ENCODE results near the gene GNAL. TPM values are rescaled to one million over a fixed set of nuclear protein-coding genes. Genes with fewer than 3 reads are reported as not detected.

Gene GNAL
- total and polyA plus RNA-seq, 11 donors = 0.76 to 5.9 (median 1.6) TPM

GRCh38 chr18:11861583-11862288 lies 172.7 kb downstream of the GNAL start:
- ATAC-seq (no peak), DNase-seq (no peak)
- no peak for TF ChIP-seq POLR2A (IDR thresholded peaks at IDR 0.05)
- TF ChIP-seq CTCF (IDR thresholded peaks at IDR 0.05) = no peak
- Histone ChIP-seq H3K36me3 (no peaks in the 10 kb centered on the region), H3K4me3 (no peak overlapping the region), H3K27me3 (no peaks in the 10 kb centered on the region), H3K27ac (no peak overlapping the region), H3K4me1 (peaks cover 0 to 28% (median 5%) of the 10 kb centered on the region in 12 donors), H3K9me3 (no peaks in the 10 kb centered on the region)
- intact Hi-C loops (cut with DNase I) = loop anchor here in 2 of 10 donors (10.0 kb wide), 1 partner anchor 207 kb away; no protein-coding TSS in a partner anchor
- WGBS, 4 donors = 84 to 90% (median 86%) methylated on average over 20 of the region's 20 CpGs

DNA sequence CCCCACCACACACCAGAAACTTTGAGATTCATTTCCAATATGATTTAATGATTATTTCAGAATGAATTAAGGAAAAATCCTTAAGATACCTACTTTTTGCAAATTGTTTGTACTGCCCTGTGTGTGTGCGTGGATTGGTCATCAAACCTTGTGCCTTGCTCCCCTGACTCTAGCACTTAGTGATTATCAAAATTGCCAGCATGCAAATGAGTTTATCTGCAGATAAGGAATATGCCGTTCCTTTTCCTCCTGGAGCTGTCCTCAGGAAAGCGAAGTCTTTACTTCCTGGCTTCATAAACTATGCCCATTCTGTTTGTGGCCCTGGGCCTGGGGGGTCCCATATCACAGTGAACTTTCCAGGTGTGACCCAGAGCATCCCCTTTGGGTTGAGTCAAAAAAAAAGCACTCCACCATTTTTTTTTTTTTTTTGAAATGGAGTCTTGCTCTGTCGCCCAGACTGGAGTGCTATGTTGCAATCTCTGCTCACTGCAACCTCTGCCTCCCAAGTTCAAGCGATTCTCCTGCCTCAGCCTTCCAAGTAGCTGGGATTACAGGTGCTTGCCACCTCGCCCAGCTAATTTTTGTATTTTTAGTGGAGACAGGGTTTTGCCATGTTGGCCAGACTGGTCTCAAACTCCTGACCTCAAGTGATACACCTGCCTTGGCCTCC lies 173.5 kb downstream of the GNAL start:
- Histone ChIP-seq H3K27ac (no peak overlapping the region), H3K9me3 (no peaks in the 10 kb centered on the region), H3K36me3 (no peaks in the 10 kb centered on the region), H3K4me3 (no peak overlapping the region), H3K27me3 (no peaks in the 10 kb centered on the region), H3K4me1 (peaks cover 0 to 20% (median 0%) of the 10 kb centered on the region in 12 donors)
- intact Hi-C loops (cut with DNase I) = loop anchor here in 2 of 10 donors (10.0 kb wide), 1 partner anchor 208 kb away; no protein-coding TSS in a partner anchor
- DNase-seq = no peak
- no peak for ATAC-seq
- 65 to 84% (median 74%) methylated on average over 6 of the region's 6 CpGs for WGBS, 4 donors
- TF ChIP-seq CTCF (IDR thresholded peaks at IDR 0.05) = no peak
- TF ChIP-seq POLR2A (IDR thresholded peaks at IDR 0.05) = no peak

DNA sequence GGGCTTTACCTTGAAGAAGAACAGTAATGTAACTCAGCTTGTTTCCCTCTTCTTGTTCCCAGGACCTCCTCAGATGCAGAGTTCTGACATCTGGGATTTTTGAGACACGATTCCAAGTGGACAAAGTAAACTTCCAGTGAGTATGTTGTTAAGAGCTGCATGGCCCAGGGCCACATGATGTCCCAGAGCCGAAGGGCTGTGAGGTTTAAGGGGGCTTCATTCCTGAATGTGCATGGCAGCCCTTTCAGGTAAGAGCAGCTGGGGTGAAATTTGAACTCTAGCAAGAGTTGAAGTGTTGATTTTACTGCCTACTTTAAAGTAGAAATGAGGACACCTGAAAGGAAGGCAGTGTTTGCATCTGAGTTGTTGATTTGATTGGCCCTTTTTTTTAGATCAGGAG lies 175.4 kb downstream of the GNAL start:
- TF ChIP-seq POLR2A (IDR thresholded peaks at IDR 0.05) = no peak
- TF ChIP-seq CTCF (IDR thresholded peaks at IDR 0.05) = no peak

GRCh38 chr18:11865071-11865470 lies 176.0 kb downstream of the GNAL start:
- 88 to 93% (median 90%) methylated on average over 11 to 12 of the region's 12 CpGs for WGBS, 4 donors
- TF ChIP-seq POLR2A (IDR thresholded peaks at IDR 0.05) (no peak), CTCF (IDR thresholded peaks at IDR 0.05) (no peak)
- DNase-seq (no peak), ATAC-seq (no peak)
- Histone ChIP-seq H3K4me1 (peaks cover 0 to 4% (median 0%) of the 10 kb centered on the region in 12 donors), H3K27me3 (peaks cover 0 to 3% (median 0%) of the 10 kb centered on the region in 9 donors), H3K9me3 (no peaks in the 10 kb centered on the region), H3K36me3 (no peaks in the 10 kb centered on the region), H3K4me3 (no peak overlapping the region), H3K27ac (no peak overlapping the region)
- intact Hi-C loops (cut with DNase I) = loop anchor here in 2 of 10 donors (10.0 kb wide), 1 partner anchor 210 kb away; no protein-coding TSS in a partner anchor

More for the DNA sequence above, 175.4 kb downstream of the GNAL start:
- H3K4me3 ChIP-seq = no peak overlapping the region
- H3K27me3 ChIP-seq = peaks cover 0 to 3% (median 0%) of the 10 kb centered on the region in 9 donors
- DNase-seq = no peak
- H3K9me3 ChIP-seq = no peaks in the 10 kb centered on the region
- intact Hi-C loops (cut with DNase I) = loop anchor here in 2 of 10 donors (10.0 kb wide), 1 partner anchor 210 kb away; no protein-coding TSS in a partner anchor
- peaks cover 0 to 10% (median 0%) of the 10 kb centered on the region in 12 donors for H3K4me1 ChIP-seq
- WGBS, 4 donors = 81 to 95% (median 87%) methylated on average over 2 of the region's 2 CpGs
- no peak overlapping the region for H3K27ac ChIP-seq
- no peaks in the 10 kb centered on the region for H3K36me3 ChIP-seq
- ATAC-seq = no peak

Data from heart left ventricle (tissue), 16 donors.